Globus pallidus (tissue), 1 donor: ENCODE measurements around the gene GPR157.
A peak's percentile ranks its signal among the peaks of the same experiment; 100 is the strongest.
"Not testable (repeated sequence)": the region's sequence is repeated elsewhere in the genome, so short reads cannot be mapped to it uniquely, and the experiment has no call there.

ENCODE experiments used
- DNase-seq: peaks from one replicate; pipeline ENCODE4 v3.0.0-alpha.2; 2015; ENCODE audit warnings: low spot score

The GPR157 gene

GRCh38 chr1:9115351-9116205 lies 13.3 kb downstream of the GPR157 start:
- DNase-seq: no peak

DNA sequence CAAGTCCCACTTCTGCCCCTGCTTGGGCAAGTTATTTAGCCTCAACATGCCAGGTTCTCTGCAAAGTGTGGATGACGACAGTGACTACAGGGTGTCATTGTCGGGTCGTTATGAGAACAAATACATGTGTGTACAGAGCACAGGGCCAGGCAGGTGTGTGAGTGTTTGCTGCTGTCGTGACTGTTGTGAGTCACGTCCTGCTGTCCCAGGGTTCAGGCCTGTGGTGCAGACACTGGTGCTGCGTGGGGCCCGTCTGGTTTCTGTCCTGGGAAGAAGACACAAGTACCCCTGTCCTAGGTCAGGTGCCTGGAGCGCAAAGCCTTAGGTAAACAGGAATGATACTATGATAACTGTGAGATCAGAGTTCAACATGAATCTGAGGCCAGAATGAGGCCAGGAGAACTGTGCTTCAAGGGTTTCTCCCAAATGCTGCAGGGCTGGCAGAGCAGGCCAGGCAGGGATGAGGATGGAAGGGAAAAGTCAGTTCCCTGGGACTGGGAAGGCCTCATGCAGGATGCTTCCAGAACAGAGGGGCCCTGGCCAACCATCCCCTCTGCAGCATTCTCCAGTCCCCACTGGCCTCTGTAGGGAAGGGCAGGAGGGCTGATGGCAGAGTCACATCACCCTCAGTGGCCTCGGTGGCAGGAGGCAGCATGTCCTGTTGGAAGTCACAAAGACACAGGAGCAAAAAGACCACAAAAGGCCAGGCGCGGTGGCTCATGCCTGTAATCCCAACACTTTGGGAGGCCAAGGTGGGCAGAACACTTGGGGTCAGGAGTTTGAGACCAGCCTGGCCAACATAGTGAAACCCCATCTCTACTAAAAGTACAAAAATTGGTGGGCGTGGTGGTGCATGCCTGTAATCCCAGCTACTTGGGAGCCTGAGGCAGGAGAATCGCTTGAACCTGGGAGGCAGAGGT lies 15.7 kb downstream of the GPR157 start:
- no peak for DNase-seq

GRCh38 chr1:9111957-9112356 lies 16.9 kb downstream of the GPR157 start:
- DNase-seq: no peak

DNA sequence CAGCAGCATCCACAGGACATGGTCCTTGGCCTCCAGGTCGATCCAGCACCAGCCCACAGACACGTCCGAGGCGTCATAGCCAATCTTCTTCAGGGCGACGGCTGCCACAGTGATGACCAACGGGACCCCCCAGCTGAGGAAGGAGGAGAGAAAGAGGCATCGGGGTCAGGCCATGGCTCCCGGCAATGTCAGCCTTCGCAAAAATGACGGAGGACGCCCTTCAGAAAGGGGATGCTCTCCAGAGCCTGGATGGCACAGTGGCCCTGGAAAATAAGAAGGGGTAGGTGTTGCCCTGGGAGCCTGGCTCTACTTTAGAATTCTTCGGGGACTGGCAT lies 17.6 kb downstream of the GPR157 start:
- no peak for DNase-seq

- peak; percentile 79 for DNase-seq
Observed at GRCh38 chr1:9110669-9111356, 18.1 kb downstream of the GPR157 start.

GRCh38 chr1:9108056-9108665 lies 20.7 kb downstream of the GPR157 start:
- no peak for DNase-seq

DNA sequence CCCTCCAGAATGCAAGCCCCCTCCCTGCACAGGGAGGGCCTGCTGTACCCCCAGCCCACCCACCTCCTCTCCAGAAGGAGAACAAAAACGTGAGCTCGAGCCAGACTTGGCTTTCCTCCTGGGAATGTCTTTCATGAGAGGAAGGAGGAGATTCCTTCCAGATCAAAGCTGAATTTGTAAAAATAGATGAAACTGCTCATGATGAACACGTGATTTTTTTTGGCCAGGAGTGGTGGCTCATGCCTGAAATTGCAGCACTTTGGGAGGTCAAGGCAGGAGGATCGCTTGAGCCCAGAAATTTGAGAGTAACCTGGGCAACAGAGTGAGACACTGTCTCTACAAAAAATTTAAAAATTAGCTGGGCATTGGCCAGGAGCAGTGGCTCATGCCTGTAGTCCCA lies 21.8 kb downstream of the GPR157 start:
- DNase-seq: no peak

GRCh38 chr1:9106286-9106685 lies 22.6 kb downstream of the GPR157 start:
- no peak for DNase-seq

DNA sequence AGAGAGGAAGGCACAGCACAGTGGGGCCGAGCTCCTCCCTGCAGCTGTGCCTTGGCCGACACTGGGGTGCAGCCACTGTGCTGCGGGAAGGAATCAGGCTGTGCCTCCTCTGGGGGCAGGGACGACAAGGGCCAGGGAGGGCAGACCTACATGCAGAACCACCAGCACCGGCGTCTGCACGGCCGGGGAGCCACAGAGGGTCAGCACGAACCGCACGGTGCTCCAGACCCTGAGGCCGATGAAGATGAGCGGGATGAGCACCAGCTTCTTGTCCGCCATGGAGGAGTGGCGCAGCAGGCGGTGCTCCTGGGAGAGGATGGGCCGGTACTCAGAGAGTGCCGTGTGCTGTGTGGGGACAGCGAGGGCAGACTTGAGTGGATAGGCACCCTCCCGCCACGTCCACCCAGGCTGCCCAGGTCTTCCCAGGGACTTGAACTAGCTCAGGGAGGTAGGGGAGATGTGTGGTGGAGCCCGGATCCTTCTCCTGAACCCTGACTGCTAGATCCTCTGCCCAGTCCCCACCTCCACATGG lies 23.5 kb downstream of the GPR157 start:
- no peak for DNase-seq

GRCh38 chr1:9101510-9102146 lies 27.3 kb downstream of the GPR157 start:
- DNase-seq: peak; percentile 31

DNA sequence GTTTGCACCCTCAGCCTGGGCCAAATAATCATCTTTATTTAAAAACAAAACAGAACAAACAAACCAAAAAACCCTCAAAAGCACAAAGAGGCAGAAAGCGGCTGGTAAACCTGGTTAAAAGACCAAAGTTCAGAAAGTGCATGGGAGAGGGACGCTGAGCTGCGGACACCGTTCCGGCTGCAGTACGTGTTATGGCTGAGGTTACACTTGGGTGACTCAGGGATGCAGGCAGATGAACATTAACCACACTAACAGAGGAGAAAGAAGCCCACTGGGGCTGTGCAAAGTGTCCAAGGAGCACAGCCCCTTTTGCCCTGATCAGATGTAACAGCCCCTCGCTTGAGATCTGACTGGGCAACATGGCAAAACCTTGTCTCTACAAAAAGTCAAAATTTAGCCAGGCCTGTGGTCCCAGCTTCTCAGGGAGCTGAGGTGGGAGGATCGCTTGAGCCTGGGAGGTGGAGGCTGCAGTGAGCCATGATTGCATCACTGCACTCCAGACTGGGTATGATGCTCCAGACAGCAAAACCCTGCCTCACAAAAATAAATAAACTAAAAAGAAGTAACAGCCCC lies 28.3 kb downstream of the GPR157 start:
- no peak for DNase-seq

DNA sequence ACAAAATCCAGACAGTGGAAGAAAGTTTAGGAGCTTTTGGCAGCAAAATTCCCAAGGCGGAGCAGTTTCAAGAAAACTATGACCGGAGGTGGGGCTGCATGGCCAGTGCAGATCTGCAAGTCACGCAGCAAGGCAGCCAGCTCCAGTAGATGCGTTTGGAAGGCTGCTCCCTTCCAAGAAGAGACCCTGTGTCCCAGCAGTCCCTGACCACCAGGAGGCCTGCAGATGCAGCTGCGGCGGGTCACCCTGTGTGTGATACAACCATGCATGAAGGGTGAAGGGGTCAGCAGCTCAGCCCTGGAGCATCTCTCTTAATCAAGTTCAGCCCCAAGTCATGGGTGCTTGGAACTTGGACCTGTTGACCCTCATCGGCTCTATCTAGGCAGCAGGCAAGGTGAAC lies 29.3 kb downstream of the GPR157 start:
- no peak for DNase-seq

DNA sequence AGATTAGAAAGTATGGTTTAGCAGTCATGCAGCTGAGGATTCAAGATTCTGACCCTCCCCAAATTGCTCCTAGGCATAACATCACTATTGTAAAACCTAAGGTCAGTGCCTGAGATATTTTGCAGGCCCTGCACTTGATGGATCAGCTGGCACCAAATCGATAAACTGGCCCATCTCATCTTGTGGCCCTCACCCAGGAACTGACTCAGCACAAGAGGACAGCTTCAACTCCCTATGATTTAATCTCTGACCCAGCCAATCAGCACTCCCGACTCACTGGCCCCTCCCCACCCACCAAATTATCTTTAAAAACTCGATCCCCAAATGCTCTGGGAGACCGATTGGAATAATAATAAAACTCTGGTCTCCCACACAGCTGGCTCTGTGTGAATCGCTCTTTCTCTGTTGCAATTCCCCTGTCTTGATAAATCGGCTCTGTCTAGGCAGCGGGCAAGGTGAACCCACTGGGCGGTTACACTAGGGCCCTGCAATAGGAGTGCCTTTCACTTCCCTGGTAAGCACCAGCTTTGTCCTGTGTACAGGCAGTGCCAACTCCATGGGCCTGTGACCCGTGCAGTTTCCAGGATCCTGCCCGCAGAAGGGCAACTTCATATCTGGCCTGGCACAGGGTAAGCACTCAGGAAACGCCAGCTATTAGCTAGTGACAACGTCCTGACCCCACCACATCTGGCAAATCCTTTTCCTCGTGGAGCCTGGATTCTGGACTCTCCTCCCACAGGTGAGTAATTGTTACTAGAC lies 30.8 kb downstream of the GPR157 start:
- DNase-seq: no peak

- DNase-seq: no peak
Observed at GRCh38 chr1:9095818-9096217, 33.1 kb downstream of the GPR157 start.

DNA sequence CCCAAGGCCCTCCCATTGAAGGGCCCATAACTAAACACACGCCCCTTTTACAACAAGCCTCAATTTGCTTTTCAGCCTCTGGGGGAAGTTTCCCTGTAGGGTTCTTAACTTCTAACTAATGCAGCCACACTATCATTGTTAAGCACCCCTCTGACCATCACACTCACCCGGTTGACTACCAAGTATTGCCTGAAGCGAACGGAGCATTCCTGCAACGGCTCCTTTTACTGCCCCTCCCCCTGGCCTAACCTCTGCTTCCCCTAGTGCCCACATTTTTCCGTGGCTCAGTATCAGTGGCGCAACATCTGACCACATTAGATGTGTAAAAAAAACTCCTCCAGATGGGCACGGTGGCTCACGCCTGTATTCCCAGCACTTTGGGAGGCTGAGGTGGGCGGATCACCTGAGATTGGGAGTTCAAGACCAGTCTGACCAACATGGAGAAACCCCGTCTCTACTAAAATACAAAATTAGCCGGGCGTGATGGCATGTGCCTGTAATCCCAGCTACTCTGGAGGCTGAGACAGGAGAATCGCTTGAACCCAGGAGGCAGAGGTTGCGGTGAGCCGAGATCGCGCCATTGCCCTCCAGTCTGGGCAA lies 34.8 kb downstream of the GPR157 start:
- not testable (repeated sequence) for DNase-seq

DNA sequence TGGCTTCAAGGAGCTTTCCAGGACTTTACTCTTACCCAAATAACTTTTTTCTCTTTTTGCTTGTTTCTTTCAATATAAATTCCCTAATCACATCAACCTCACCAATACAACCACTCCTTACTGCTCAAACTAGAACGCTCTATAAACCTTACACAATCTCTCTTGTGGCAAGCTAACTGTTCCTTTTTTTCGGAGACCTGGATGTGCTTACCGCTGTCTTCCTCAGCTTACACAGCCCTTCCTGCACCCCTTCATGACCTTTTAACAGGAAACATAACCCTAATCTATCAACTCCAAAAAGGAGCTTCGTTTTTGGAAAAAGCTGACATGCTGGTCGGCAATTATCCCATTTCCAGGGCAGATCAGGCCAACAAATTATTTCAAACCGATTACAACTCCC lies 35.3 kb downstream of the GPR157 start:
- no peak for DNase-seq

GRCh38 chr1:9093091-9093490 lies 35.8 kb downstream of the GPR157 start:
- DNase-seq: no peak

DNA sequence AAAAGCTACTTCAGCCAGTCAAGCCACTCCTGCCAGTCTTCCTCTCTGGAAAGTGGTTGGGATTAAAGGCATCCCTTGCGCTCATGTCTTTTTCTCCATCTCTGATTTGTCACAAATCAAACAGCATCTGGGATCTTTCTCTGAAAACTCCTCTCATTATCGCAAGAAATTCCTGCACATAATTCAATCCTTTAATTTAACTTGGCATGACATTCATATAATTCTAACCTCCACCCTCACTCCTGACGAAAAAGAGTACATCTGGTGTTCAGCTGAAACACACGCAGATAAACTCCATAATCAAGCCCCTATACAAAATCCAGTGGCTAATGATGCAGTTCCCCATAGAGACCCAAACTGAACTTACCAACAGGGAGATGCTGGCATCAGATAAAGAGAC lies 40.1 kb downstream of the GPR157 start:
- no peak for DNase-seq

- no peak for DNase-seq
Observed at GRCh38 chr1:9087411-9088125, 41.3 kb downstream of the GPR157 start.
